Osteocyte (in vitro differentiated cells): Measurements from ENCODE around the gene SND1. TPM values are rescaled to one million over a fixed set of nuclear protein-coding genes. Genes with fewer than 3 reads are reported as not detected.

ENCODE experiments used
- DNase-seq: peaks from one replicate; pipeline ENCODE4 v3.0.0; 2021; ENCODE audit warnings: mixed read lengths; ENCODE audit not compliant: unreplicated experiment; ENCODE audit errors: extremely low spot score
- H3K27ac Mint-ChIP-seq: one replicate; pipeline ENCODE4 v1.8.0; 2021; ENCODE audit warnings: mild to moderate bottlenecking, mixed read lengths; ENCODE audit not compliant: unreplicated experiment
- H3K27me3 Mint-ChIP-seq: one replicate; pipeline ENCODE4 v1.8.0; 2021; ENCODE audit warnings: mixed read lengths; ENCODE audit not compliant: unreplicated experiment
- H3K36me3 Mint-ChIP-seq: one replicate; pipeline ENCODE4 v1.8.0; 2021; ENCODE audit warnings: mixed read lengths; ENCODE audit not compliant: unreplicated experiment
- H3K4me1 Mint-ChIP-seq: one replicate; pipeline ENCODE4 v1.8.0; 2021; ENCODE audit warnings: mixed read lengths; ENCODE audit not compliant: unreplicated experiment
- H3K4me3 Mint-ChIP-seq: one replicate; pipeline ENCODE4 v1.8.0; 2021; ENCODE audit warnings: mild to moderate bottlenecking, moderate library complexity, mixed read lengths; ENCODE audit not compliant: unreplicated experiment
- H3K9me3 Mint-ChIP-seq: one replicate; pipeline ENCODE4 v1.8.0; 2021; ENCODE audit warnings: mixed read lengths; ENCODE audit not compliant: unreplicated experiment
- CTCF ChIP-seq: fragments of 200-600 bp; sonication (generic); IDR thresholded peaks from 2 replicates; pipeline ENCODE4 v1.5.0; 2021; ENCODE audit warnings: antibody characterized with exemption, mild to moderate bottlenecking, moderate library complexity
- total RNA-seq: library from RNA; stranded (reverse); gene quantifications from 2 replicates; pipeline ENCODE4 v1.2.1, GENCODE V29; 2021

SND1 gene
- total RNA-seq, 1 donor from 2014 or later, result 229 TPM

- H3K27me3 Mint-ChIP-seq, result no peaks in the 10 kb centered on the region
- no peak for TF ChIP-seq CTCF
- no peak overlapping the region for H3K4me3 Mint-ChIP-seq
- no peak overlapping the region for H3K27ac Mint-ChIP-seq
- H3K9me3 Mint-ChIP-seq, result no peaks in the 10 kb centered on the region
- H3K4me1 Mint-ChIP-seq, result peaks cover 14% of the 10 kb centered on the region
- H3K36me3 Mint-ChIP-seq, result no peaks in the 10 kb centered on the region
- DNase-seq, result no peak
Measured at GRCh38 chr7:127872122-127872521, 220.1 kb downstream of the SND1 start.

- H3K27me3 Mint-ChIP-seq, result no peaks in the 10 kb centered on the region
- DNase-seq, result no peak
- no peak for TF ChIP-seq CTCF
- H3K4me3 Mint-ChIP-seq, result no peak overlapping the region
- no peak overlapping the region for H3K27ac Mint-ChIP-seq
- H3K36me3 Mint-ChIP-seq, result no peaks in the 10 kb centered on the region
- H3K4me1 Mint-ChIP-seq, result peaks cover 4% of the 10 kb centered on the region
- H3K9me3 Mint-ChIP-seq, result no peaks in the 10 kb centered on the region
Measured at GRCh38 chr7:127873151-127873550, 221.2 kb downstream of the SND1 start.

GRCh38 chr7:127873715-127874636, 222.0 kb downstream of the SND1 start:
- Mint-ChIP-seq H3K27me3 (no peaks in the 10 kb centered on the region), H3K27ac (peak overlapping the region; percentile 8), H3K9me3 (no peaks in the 10 kb centered on the region), H3K36me3 (no peaks in the 10 kb centered on the region), H3K4me1 (peaks cover 4% of the 10 kb centered on the region), H3K4me3 (no peak overlapping the region)
- TF ChIP-seq CTCF, result no peak
- DNase-seq, result no peak

- Mint-ChIP-seq H3K4me1 (peaks cover 4% of the 10 kb centered on the region), H3K27me3 (no peaks in the 10 kb centered on the region), H3K27ac (no peak overlapping the region), H3K4me3 (no peak overlapping the region), H3K9me3 (no peaks in the 10 kb centered on the region), H3K36me3 (no peaks in the 10 kb centered on the region)
- TF ChIP-seq CTCF, result no peak
- DNase-seq, result no peak
Measured at GRCh38 chr7:127874951-127875608, 223.1 kb downstream of the SND1 start.

- H3K36me3 Mint-ChIP-seq, result no peaks in the 10 kb centered on the region
- H3K9me3 Mint-ChIP-seq, result no peaks in the 10 kb centered on the region
- H3K27ac Mint-ChIP-seq, result no peak overlapping the region
- no peaks in the 10 kb centered on the region for H3K27me3 Mint-ChIP-seq
- peaks cover 4% of the 10 kb centered on the region for H3K4me1 Mint-ChIP-seq
- DNase-seq, result no peak
- no peak for TF ChIP-seq CTCF
- H3K4me3 Mint-ChIP-seq, result no peak overlapping the region
Measured at GRCh38 chr7:127876393-127876792, 224.4 kb downstream of the SND1 start.
